SK-N-SH (cell line): ENCODE measurements around the gene PHGDH. TPM values are rescaled to one million over a fixed set of nuclear protein-coding genes. Genes with fewer than 3 reads are reported as not detected.

Experiments used
- CTCF ChIA-PET: fragments of 300-600, 350-600 bp; formaldehyde crosslinking; extraction: SDS; loops from one replicate; lab custom pipeline; 2021; lab: Yijun Ruan, JAX
- POLR2A ChIA-PET: fragments of 350-600 bp; sonication (Branson Sonifier 250); formaldehyde crosslinking; extraction: SDS; loops from one replicate; lab custom pipeline; 2020; ENCODE audit warnings: antibody characterized with exemption, inconsistent platforms; lab: Yijun Ruan, JAX
- DNase-seq: peaks from one replicate; pipeline ENCODE4 v3.0.0; 2012
- H2AFZ ChIP-seq: fragments of 200-600 bp; sonication (generic); 2 replicates; pipeline ENCODE4 v1.8.1; 2016; ENCODE audit warnings: antibody characterized with exemption, mild to moderate bottlenecking, low read depth
- H3F3A ChIP-seq: fragments of 200-600 bp; sonication (generic); replicated peaks from 2 replicates; pipeline ENCODE3; 2016; ENCODE audit warnings: antibody characterized with exemption, mild to moderate bottlenecking; ENCODE audit not compliant: insufficient read depth
- H3K27ac ChIP-seq, 2 experiments: fragments of 200-500 bp in 1 of 2; fragments of 200-600 bp in 1 of 2; sonication (Bioruptor generic) in 1 of 2; sonication (generic), shearing (Covaris generic) in 1 of 2; 2 replicates each; pipeline versions ENCODE4 v1.5.1 to v1.6.1; 2014 to 2016; ENCODE audit warnings: low read depth in 2 of 2, inconsistent platforms in 1 of 2, low read length in 1 of 2, mild to moderate bottlenecking in 1 of 2, mixed read lengths in 1 of 2
- H3K27me3 ChIP-seq: fragments of 200-600 bp; sonication (generic), shearing (Covaris generic); 2 replicates; pipeline ENCODE4 v1.6.1; 2016; ENCODE audit warnings: mixed run types; ENCODE audit not compliant: insufficient read depth
- H3K36me3 ChIP-seq, 2 experiments: fragments of 200-500 bp in 1 of 2; fragments of 200-600 bp in 1 of 2; sonication (Bioruptor generic) in 1 of 2; sonication (generic) in 1 of 2; replicated peaks in 1 of 2; 2 replicates each; pipeline versions ENCODE3 to v1.5.1; 2014 to 2016; ENCODE audit warnings: low read length in 1 of 2, mild to moderate bottlenecking in 1 of 2; ENCODE audit not compliant: insufficient read depth in 2 of 2, control insufficient read depth in 1 of 2
- H3K4me1 ChIP-seq, 2 experiments: fragments of 200-500 bp in 1 of 2; fragments of 200-600 bp in 1 of 2; sonication (Bioruptor generic) in 1 of 2; sonication (generic), shearing (Covaris generic) in 1 of 2; 2 replicates each; pipeline versions ENCODE4 v1.5.1 to v1.6.1; 2014 to 2016; ENCODE audit warnings: low read depth in 1 of 2, low read length in 1 of 2, mixed run types in 1 of 2; ENCODE audit not compliant: insufficient read depth in 2 of 2, control insufficient read depth in 1 of 2
- H3K4me2 ChIP-seq: fragments of 200-600 bp; sonication (generic), shearing (Covaris generic); 2 replicates; pipeline ENCODE4 v1.6.1; 2017; ENCODE audit warnings: mixed run types
- H3K4me3 ChIP-seq, 2 experiments: fragments of 200-500 bp in 1 of 2; fragments of 200-600 bp in 1 of 2; sonication (Bioruptor generic) in 1 of 2; sonication (generic), shearing (Covaris generic) in 1 of 2; 2 replicates each; pipeline versions ENCODE4 v1.5.1 to v1.8.1; 2014 to 2016; ENCODE audit warnings: low read depth in 2 of 2, inconsistent platforms in 1 of 2, low read length in 1 of 2, mild to moderate bottlenecking in 1 of 2, mixed read lengths in 1 of 2, moderate library complexity in 1 of 2
- H3K79me2 ChIP-seq: fragments of 200-600 bp; sonication (generic); 2 replicates; pipeline ENCODE4 v1.8.1; 2017; ENCODE audit warnings: mild to moderate bottlenecking; ENCODE audit not compliant: insufficient read depth
- H3K9ac ChIP-seq: fragments of 200-600 bp; sonication (generic); 2 replicates; pipeline ENCODE4 v1.6.1; 2017; ENCODE audit warnings: mixed run types
- H3K9me2 ChIP-seq: fragments of 200-600 bp; sonication (generic); 2 replicates; pipeline ENCODE4 v1.6.1; 2017; ENCODE audit warnings: mixed run types
- H3K9me3 ChIP-seq: fragments of 200-600 bp; sonication (generic); 2 replicates; pipeline ENCODE4 v1.6.1; 2017; ENCODE audit warnings: mixed run types, mild to moderate bottlenecking, moderate library complexity
- H4K20me1 ChIP-seq: fragments of 200-600 bp; sonication (generic); 2 replicates; pipeline ENCODE4 v1.6.1; 2017; ENCODE audit warnings: mild to moderate bottlenecking, mixed run types; ENCODE audit not compliant: insufficient read depth
- ELF1 ChIP-seq: IDR thresholded peaks from 2 replicates; pipeline ENCODE4 v1.4.0; 2012
- FOSL2 ChIP-seq: IDR thresholded peaks from 2 replicates; pipeline ENCODE4 v1.4.0; 2012; ENCODE audit warnings: low read depth, mild to moderate bottlenecking, moderate library complexity, borderline replicate concordance
- MEF2A ChIP-seq: IDR thresholded peaks from 2 replicates; pipeline ENCODE4 v1.4.0; 2012; ENCODE audit warnings: low read depth, borderline replicate concordance
- NRF1 ChIP-seq: IDR thresholded peaks from 2 replicates; pipeline ENCODE4 v1.6.1; 2012; ENCODE audit warnings: low read depth, mild to moderate bottlenecking, low read length
- RAD21 ChIP-seq: IDR thresholded peaks from 2 replicates; pipeline ENCODE4 v1.6.1; 2012; ENCODE audit warnings: mild to moderate bottlenecking, low read length
- TCF12 ChIP-seq: IDR thresholded peaks from 2 replicates; pipeline ENCODE4 v1.4.0; 2012
- TEAD4 ChIP-seq: IDR thresholded peaks from 2 replicates; pipeline ENCODE4 v1.4.0; 2012; ENCODE audit warnings: mild to moderate bottlenecking, borderline replicate concordance; ENCODE audit not compliant: insufficient read depth
- WGBS: methylation state at CpG from one replicate; pipeline ENCODE4 v1.1.6; 2017; ENCODE audit warnings: low lambda C conversion rate; 5-methylcytosine and 5-hydroxymethylcytosine counted together
- polyA plus RNA-seq, 3 experiments: library from polyadenylated mRNA; depleted of rRNA; stranded (reverse); fragments of >200 nt; gene quantifications; 2 replicates each; pipeline ENCODE4 v1.2.3, GENCODE V29; 2012
- TF ChIP-seq, protein P1 (sequence below): IDR thresholded peaks from 2 replicates; pipeline ENCODE4 v1.6.1; 2012; ENCODE audit warnings: mild to moderate bottlenecking, low read depth, low read length, moderate library complexity
- TF ChIP-seq, protein P2 (sequence below): fragments of 150-350 bp; IDR thresholded peaks from 2 replicates; pipeline ENCODE4 v1.6.1; 2017; ENCODE audit warnings: antibody characterized with exemption, low read length, low read depth, borderline replicate concordance
- TF ChIP-seq, protein P3 (sequence below): IDR thresholded peaks from 2 replicates; pipeline ENCODE4 v1.4.0; 2012; ENCODE audit warnings: low read depth, borderline replicate concordance

PHGDH gene
- polyA plus RNA-seq, 1 of the 3 experiments (the other 2 are of a cell fraction) = 30.2 TPM

DNA sequence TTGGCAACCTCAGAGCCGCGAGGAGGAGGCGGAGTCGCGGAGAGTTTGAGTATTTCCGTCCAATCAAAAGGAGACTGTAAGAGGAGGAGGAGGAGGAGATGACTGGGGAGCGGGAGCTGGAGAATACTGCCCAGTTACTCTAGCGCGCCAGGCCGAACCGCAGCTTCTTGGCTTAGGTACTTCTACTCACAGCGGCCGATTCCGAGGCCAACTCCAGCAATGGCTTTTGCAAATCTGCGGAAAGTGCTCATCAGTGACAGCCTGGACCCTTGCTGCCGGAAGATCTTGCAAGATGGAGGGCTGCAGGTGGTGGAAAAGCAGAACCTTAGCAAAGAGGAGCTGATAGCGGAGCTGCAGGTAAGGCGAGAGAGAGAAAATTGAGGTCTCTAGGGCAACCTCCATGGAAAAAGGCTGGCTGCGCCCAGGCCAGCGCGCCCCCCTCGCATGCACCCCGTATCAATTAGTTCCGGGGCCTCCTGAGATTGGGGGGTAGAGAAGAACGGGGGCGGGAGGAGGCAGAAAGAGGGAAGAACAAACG lies at the start of gene PHGDH (continued):
- TF ChIP-seq TCF12 = no peak
- TF ChIP-seq FOSL2 = no peak
- no peak for TF ChIP-seq ELF1
- no peak for TF ChIP-seq MEF2A
- TF ChIP-seq, protein P1, sequence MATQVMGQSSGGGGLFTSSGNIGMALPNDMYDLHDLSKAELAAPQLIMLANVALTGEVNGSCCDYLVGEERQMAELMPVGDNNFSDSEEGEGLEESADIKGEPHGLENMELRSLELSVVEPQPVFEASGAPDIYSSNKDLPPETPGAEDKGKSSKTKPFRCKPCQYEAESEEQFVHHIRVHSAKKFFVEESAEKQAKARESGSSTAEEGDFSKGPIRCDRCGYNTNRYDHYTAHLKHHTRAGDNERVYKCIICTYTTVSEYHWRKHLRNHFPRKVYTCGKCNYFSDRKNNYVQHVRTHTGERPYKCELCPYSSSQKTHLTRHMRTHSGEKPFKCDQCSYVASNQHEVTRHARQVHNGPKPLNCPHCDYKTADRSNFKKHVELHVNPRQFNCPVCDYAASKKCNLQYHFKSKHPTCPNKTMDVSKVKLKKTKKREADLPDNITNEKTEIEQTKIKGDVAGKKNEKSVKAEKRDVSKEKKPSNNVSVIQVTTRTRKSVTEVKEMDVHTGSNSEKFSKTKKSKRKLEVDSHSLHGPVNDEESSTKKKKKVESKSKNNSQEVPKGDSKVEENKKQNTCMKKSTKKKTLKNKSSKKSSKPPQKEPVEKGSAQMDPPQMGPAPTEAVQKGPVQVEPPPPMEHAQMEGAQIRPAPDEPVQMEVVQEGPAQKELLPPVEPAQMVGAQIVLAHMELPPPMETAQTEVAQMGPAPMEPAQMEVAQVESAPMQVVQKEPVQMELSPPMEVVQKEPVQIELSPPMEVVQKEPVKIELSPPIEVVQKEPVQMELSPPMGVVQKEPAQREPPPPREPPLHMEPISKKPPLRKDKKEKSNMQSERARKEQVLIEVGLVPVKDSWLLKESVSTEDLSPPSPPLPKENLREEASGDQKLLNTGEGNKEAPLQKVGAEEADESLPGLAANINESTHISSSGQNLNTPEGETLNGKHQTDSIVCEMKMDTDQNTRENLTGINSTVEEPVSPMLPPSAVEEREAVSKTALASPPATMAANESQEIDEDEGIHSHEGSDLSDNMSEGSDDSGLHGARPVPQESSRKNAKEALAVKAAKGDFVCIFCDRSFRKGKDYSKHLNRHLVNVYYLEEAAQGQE = no peak; the same call in 1 of the 2 replicates
- TF ChIP-seq, protein P2, sequence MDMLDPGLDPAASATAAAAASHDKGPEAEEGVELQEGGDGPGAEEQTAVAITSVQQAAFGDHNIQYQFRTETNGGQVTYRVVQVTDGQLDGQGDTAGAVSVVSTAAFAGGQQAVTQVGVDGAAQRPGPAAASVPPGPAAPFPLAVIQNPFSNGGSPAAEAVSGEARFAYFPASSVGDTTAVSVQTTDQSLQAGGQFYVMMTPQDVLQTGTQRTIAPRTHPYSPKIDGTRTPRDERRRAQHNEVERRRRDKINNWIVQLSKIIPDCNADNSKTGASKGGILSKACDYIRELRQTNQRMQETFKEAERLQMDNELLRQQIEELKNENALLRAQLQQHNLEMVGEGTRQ = no peak

DNA sequence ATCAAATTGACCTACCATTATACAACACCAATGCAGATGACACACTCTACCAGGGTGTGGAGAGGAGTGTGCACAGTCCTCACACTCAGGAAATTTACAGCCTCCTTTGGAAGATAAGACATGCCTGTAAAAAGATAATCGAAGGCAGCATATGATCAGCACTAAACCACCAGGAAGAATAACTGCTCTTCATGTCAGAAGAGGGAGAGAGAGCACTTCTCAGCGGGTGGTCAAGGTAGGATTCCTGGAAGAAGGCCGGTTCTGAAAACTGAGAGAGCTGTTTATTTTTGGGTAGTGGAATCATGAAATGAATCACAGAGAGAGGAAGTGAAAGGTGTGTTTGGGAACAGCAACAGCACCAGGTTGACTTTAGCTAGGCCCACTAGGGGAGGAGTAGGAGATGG lies 49.7 kb upstream of the PHGDH start:
- POLR2A ChIA-PET = no interaction called here

More for the DNA sequence above, 49.7 kb upstream of the PHGDH start:
- Histone ChIP-seq H3K79me2 (no peaks in the 10 kb centered on the region), H2AFZ (no peak overlapping the region), H4K20me1 (no peaks in the 10 kb centered on the region), H3F3A (no peaks in the 10 kb centered on the region), H3K36me3 (no peaks in the 10 kb centered on the region), H3K9me3 (no peaks in the 10 kb centered on the region), H3K9ac (no peak overlapping the region), H3K9me2 (no peaks in the 10 kb centered on the region), H3K27ac (no peak overlapping the region), H3K27me3 (no peaks in the 10 kb centered on the region), H3K4me2 (no peak overlapping the region), H3K4me1 (no peaks in the 10 kb centered on the region), H3K4me3 (no peak overlapping the region)
- no peak for TF ChIP-seq RAD21
- TF ChIP-seq MEF2A = no peak
- no peak for TF ChIP-seq TEAD4
- TF ChIP-seq, protein P1 = no peak
- TF ChIP-seq, protein P2 = no peak
- TF ChIP-seq, protein P3, sequence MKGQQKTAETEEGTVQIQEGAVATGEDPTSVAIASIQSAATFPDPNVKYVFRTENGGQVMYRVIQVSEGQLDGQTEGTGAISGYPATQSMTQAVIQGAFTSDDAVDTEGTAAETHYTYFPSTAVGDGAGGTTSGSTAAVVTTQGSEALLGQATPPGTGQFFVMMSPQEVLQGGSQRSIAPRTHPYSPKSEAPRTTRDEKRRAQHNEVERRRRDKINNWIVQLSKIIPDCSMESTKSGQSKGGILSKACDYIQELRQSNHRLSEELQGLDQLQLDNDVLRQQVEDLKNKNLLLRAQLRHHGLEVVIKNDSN = no peak
- TF ChIP-seq NRF1 = no peak
- WGBS = 62% methylated on average over 3 of the region's 3 CpGs
- CTCF ChIA-PET = interaction anchor here (0.8 to 6.7 kb wide), 19 partner anchors 8 to 112 kb away, joined by 3 to 63 read pairs (median 5); partner anchors contain the start of gene ZNF697
- DNase-seq = no peak
